Kidney epithelial cell (primary cell): Measurements from ENCODE around the gene GCN1. TPM values are rescaled to one million over a fixed set of nuclear protein-coding genes. Genes with fewer than 3 reads are reported as not detected.
A peak's percentile ranks its signal among the peaks of the same experiment; 100 is the strongest.

Source experiments
- DNase-seq: peaks from one replicate; pipeline ENCODE4 v3.0.0-alpha.2; 2010; ENCODE audit warnings: low read depth
- H3K27me3 ChIP-seq: 2 replicates; pipeline ENCODE4 v1.6.0; 2011; ENCODE audit warnings: low read length; ENCODE audit not compliant: control insufficient read depth, insufficient read depth
- H3K36me3 ChIP-seq: 2 replicates; pipeline ENCODE4 v1.5.1; 2011; ENCODE audit warnings: low read length; ENCODE audit not compliant: control insufficient read depth, insufficient read depth
- H3K4me3 ChIP-seq: 2 replicates; pipeline ENCODE4 v1.5.1; 2011; ENCODE audit warnings: low read depth, mild to moderate bottlenecking, control low read depth, low read length
- CTCF ChIP-seq: IDR thresholded peaks from 2 replicates; pipeline ENCODE4 v1.5.1; 2011; ENCODE audit warnings: mild to moderate bottlenecking, moderate library complexity, low read length, control low read depth, inconsistent platforms; ENCODE audit not compliant: insufficient read depth, poor library complexity, severe bottlenecking
- total RNA-seq: library from RNA; depleted of rRNA; stranded (reverse); fragments of >200 nt; gene quantifications from 2 replicates; pipeline ENCODE4 v1.2.3, GENCODE V29; 2015

Gene GCN1
- total RNA-seq, 1 donor from 2014 or later = 78.4 TPM

- Histone ChIP-seq H3K4me3 (no peak overlapping the region), H3K36me3 (peaks cover 6% of the 10 kb centered on the region), H3K27me3 (no peaks in the 10 kb centered on the region)
- DNase-seq = peak; percentile 34
- TF ChIP-seq CTCF = no peak
Observed at GRCh38 chr12:120181991-120182631, 12.4 kb downstream of the GCN1 start.

GRCh38 chr12:120180975-120181374, 13.5 kb downstream of the GCN1 start:
- DNase-seq = no peak
- no peak for TF ChIP-seq CTCF
- H3K36me3 ChIP-seq = peaks cover 6% of the 10 kb centered on the region

DNA sequence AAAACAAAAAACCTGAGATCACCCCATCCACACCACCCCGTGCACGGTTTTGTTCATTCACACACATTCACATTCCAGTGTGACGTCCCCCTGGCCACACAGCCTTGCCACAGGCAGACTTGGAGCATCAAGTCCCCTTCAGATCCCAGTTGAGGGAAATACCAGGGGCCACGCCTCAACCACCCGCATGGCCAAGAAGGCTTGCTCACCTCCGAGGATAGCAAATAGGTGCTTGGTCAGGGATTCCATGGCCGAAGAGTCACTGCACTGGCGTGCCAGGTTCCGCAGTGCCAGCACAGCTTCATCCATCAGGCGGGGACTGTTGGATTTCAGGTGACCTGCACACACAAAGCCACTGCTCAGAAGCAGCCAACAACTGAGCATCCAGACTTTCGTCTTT, 19.0 kb downstream of the GCN1 start:
- no peak for TF ChIP-seq CTCF
- H3K36me3 ChIP-seq = peaks cover 2% of the 10 kb centered on the region
- H3K4me3 ChIP-seq = no peak overlapping the region
- H3K27me3 ChIP-seq = no peaks in the 10 kb centered on the region
- DNase-seq = no peak

More at GRCh38 chr12:120180975-120181374, 13.5 kb downstream of the GCN1 start:
- Histone ChIP-seq H3K4me3 (no peak overlapping the region), H3K27me3 (no peaks in the 10 kb centered on the region)

DNA sequence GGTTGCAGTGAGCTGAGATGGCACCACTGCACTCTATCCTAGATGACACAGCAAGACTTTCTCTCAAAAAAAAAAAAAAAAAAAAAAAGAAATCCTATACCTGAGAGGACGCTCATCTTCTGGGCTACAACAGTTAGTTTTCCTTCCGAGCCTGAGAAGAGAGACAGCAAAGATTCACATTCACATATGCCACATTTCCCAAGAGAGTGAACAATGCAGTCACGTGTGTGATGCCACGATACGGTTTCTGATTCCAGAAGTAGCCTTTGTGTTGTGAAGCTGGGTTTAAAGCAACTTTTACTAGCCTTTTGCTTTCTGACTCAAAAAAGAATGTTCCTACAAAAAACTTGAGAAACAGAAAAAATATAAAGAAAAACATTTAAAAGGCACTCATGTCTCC, 19.5 kb downstream of the GCN1 start:
- H3K36me3 ChIP-seq = peaks cover 2% of the 10 kb centered on the region
- TF ChIP-seq CTCF = no peak
- no peaks in the 10 kb centered on the region for H3K27me3 ChIP-seq

GRCh38 chr12:120172053-120172452, 22.5 kb downstream of the GCN1 start:
- no peaks in the 10 kb centered on the region for H3K27me3 ChIP-seq
- TF ChIP-seq CTCF = no peak
- H3K36me3 ChIP-seq = peaks cover 1% of the 10 kb centered on the region
- DNase-seq = no peak
- no peak overlapping the region for H3K4me3 ChIP-seq

More for the DNA sequence above, 19.5 kb downstream of the GCN1 start:
- no peak overlapping the region for H3K4me3 ChIP-seq
- no peak for DNase-seq

GRCh38 chr12:120170631-120171030, 23.9 kb downstream of the GCN1 start:
- DNase-seq = no peak
- Histone ChIP-seq H3K27me3 (no peaks in the 10 kb centered on the region), H3K4me3 (no peak overlapping the region), H3K36me3 (peaks cover 1% of the 10 kb centered on the region)
- no peak for TF ChIP-seq CTCF
